ENCODE data around the gene RBL2. TPM values are rescaled to one million over a fixed set of nuclear protein-coding genes. Genes with fewer than 3 reads are reported as not detected.
A peak's percentile ranks its signal among the peaks of the same experiment; 100 is the strongest.

Gene RBL2
- total and polyA plus RNA-seq, 2 of the 13 experiments (the other 11 are each of a cell fraction or from before 2014, with no cell fraction given): 41.2 to 60.9 TPM

DNA sequence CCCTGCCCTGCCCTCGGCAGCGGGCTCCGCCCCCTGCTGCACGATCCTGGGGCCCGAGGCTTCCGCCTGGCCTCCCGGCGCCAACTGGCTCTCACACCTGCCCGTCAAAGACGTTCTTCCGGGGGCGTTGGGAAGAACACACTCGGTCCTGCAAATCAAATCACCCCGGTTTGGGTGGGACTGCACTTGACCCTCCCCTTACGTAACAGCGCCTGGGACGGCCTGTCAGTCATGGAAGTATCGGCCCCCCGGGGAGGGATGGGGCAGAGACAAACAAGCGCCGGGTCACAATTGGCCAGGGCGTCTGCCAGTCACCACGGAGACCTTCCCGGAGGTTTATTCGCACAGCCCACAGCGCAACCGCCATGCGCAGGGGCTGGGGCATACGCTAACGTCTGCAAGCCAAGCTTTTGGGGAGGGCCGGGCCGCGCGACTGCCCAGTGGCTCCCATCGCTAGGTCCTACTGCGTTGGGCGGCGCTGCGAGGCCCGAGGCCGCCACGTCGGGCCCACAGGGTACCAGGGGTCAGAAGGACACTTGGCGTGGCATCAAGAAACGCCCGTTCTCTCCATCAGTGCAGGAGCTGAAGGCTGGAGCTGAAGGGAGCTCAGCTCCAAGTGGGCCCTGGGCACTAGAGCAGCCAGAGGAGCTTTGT is 69.1 kb downstream of the RBL2 start (continued):
- TF ChIP-seq ZBTB2 (CRISPR knock-in tag; IDR thresholded peaks at IDR 0.05; ENCODE audit: low read depth): peak; percentile 54
- TF ChIP-seq BCL3 (CRISPR knock-in tag; IDR thresholded peaks at IDR 0.05): peak; percentile 93
- peak; percentile 5; the same call in 1 of the 2 replicates for TF ChIP-seq ZNF672 (CRISPR knock-in tag; IDR thresholded peaks at IDR 0.05)
- TF ChIP-seq, protein P1, sequence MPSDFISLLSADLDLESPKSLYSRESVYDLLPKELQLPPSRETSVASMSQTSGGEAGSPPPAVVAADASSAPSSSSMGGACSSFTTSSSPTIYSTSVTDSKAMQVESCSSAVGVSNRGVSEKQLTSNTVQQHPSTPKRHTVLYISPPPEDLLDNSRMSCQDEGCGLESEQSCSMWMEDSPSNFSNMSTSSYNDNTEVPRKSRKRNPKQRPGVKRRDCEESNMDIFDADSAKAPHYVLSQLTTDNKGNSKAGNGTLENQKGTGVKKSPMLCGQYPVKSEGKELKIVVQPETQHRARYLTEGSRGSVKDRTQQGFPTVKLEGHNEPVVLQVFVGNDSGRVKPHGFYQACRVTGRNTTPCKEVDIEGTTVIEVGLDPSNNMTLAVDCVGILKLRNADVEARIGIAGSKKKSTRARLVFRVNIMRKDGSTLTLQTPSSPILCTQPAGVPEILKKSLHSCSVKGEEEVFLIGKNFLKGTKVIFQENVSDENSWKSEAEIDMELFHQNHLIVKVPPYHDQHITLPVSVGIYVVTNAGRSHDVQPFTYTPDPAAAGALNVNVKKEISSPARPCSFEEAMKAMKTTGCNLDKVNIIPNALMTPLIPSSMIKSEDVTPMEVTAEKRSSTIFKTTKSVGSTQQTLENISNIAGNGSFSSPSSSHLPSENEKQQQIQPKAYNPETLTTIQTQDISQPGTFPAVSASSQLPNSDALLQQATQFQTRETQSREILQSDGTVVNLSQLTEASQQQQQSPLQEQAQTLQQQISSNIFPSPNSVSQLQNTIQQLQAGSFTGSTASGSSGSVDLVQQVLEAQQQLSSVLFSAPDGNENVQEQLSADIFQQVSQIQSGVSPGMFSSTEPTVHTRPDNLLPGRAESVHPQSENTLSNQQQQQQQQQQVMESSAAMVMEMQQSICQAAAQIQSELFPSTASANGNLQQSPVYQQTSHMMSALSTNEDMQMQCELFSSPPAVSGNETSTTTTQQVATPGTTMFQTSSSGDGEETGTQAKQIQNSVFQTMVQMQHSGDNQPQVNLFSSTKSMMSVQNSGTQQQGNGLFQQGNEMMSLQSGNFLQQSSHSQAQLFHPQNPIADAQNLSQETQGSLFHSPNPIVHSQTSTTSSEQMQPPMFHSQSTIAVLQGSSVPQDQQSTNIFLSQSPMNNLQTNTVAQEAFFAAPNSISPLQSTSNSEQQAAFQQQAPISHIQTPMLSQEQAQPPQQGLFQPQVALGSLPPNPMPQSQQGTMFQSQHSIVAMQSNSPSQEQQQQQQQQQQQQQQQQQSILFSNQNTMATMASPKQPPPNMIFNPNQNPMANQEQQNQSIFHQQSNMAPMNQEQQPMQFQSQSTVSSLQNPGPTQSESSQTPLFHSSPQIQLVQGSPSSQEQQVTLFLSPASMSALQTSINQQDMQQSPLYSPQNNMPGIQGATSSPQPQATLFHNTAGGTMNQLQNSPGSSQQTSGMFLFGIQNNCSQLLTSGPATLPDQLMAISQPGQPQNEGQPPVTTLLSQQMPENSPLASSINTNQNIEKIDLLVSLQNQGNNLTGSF (CRISPR knock-in tag; IDR thresholded peaks at IDR 0.05): peak; percentile 79; the same call in 1 of the 2 replicates
- peak; percentile 84 for TF ChIP-seq FOXA3 (CRISPR knock-in tag; IDR thresholded peaks at IDR 0.05)
- TF ChIP-seq, protein P2, sequence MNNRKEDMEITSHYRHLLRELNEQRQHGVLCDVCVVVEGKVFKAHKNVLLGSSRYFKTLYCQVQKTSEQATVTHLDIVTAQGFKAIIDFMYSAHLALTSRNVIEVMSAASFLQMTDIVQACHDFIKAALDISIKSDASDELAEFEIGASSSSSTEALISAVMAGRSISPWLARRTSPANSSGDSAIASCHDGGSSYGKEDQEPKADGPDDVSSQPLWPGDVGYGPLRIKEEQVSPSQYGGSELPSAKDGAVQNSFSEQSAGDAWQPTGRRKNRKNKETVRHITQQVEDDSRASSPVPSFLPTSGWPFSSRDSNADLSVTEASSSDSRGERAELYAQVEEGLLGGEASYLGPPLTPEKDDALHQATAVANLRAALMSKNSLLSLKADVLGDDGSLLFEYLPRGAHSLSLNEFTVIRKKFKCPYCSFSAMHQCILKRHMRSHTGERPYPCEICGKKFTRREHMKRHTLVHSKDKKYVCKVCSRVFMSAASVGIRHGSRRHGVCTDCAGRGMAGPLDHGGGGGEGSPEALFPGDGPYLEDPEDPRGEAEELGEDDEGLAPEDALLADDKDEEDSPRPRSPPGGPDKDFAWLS (CRISPR knock-in tag; IDR thresholded peaks at IDR 0.05; ENCODE audit: borderline replicate concordance): no peak
- peak; percentile 89 for TF ChIP-seq RARA (CRISPR knock-in tag; IDR thresholded peaks at IDR 0.05)
- TF ChIP-seq, protein P3, sequence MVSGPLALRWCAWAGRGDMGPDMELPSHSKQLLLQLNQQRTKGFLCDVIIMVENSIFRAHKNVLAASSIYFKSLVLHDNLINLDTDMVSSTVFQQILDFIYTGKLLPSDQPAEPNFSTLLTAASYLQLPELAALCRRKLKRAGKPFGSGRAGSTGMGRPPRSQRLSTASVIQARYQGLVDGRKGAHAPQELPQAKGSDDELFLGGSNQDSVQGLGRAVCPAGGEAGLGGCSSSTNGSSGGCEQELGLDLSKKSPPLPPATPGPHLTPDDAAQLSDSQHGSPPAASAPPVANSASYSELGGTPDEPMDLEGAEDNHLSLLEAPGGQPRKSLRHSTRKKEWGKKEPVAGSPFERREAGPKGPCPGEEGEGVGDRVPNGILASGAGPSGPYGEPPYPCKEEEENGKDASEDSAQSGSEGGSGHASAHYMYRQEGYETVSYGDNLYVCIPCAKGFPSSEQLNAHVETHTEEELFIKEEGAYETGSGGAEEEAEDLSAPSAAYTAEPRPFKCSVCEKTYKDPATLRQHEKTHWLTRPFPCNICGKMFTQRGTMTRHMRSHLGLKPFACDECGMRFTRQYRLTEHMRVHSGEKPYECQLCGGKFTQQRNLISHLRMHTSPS (CRISPR knock-in tag; IDR thresholded peaks at IDR 0.05; ENCODE audit: low read depth): peak; percentile 85
- TF ChIP-seq MEIS2 (CRISPR knock-in tag; IDR thresholded peaks at IDR 0.05): peak; percentile 94; the same call in 1 of the 2 replicates
- TF ChIP-seq, protein P4, sequence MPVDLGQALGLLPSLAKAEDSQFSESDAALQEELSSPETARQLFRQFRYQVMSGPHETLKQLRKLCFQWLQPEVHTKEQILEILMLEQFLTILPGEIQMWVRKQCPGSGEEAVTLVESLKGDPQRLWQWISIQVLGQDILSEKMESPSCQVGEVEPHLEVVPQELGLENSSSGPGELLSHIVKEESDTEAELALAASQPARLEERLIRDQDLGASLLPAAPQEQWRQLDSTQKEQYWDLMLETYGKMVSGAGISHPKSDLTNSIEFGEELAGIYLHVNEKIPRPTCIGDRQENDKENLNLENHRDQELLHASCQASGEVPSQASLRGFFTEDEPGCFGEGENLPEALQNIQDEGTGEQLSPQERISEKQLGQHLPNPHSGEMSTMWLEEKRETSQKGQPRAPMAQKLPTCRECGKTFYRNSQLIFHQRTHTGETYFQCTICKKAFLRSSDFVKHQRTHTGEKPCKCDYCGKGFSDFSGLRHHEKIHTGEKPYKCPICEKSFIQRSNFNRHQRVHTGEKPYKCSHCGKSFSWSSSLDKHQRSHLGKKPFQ (CRISPR knock-in tag; IDR thresholded peaks at IDR 0.05; ENCODE audit: insufficient replicate concordance): no peak
- TF ChIP-seq FOXP1 (IDR thresholded peaks at IDR 0.05): peak; percentile 39; the same call in 1 of the 2 replicates
- TF ChIP-seq FOXP1 (CRISPR knock-in tag; IDR thresholded peaks at IDR 0.05): no peak
- TF ChIP-seq ZNF441 (CRISPR knock-in tag; IDR thresholded peaks at IDR 0.05; ENCODE audit: borderline replicate concordance): 0 out of 2 replicates have a peak, but pooled peaks have one; percentile 51
- peak; percentile 92 for TF ChIP-seq TAF1 (CRISPR knock-in tag; IDR thresholded peaks at IDR 0.05)
- no peak; the same call in 1 of the 2 replicates for TF ChIP-seq XBP1 (CRISPR knock-in tag; IDR thresholded peaks at IDR 0.05)
- peak in 1 of 2 experiments; percentile 93; a peak in 2 of 4 replicates for TF ChIP-seq KLF16 (CRISPR knock-in tag; IDR thresholded peaks at IDR 0.05)

All from HepG2 (cell line).